WTC11 (cell line): ENCODE measurements around the gene NFATC2.

Experiments
- ATF1 ChIP-seq: sonication (generic); formaldehyde crosslinking; IDR thresholded peaks from 2 replicates; pipeline ENCODE4 v1.8.1; 2023; ENCODE audit warnings: mild to moderate bottlenecking, moderate library complexity, missing genetic modification reagents
- CTCF ChIP-seq: fragments of 200-600 bp; IDR thresholded peaks from 2 replicates; pipeline ENCODE4 v1.8.0; 2022; ENCODE audit warnings: antibody characterized with exemption
- ESRRA ChIP-seq: sonication (generic); formaldehyde crosslinking; IDR thresholded peaks from 2 replicates; pipeline ENCODE4 v1.8.1; 2022; ENCODE audit warnings: mild to moderate bottlenecking, missing genetic modification reagents, borderline replicate concordance
- IRF2 ChIP-seq: sonication (generic); formaldehyde crosslinking; IDR thresholded peaks from 2 replicates; pipeline ENCODE4 v1.8.0; 2022; ENCODE audit warnings: low read depth, missing genetic modification reagents, borderline replicate concordance
- SP1 ChIP-seq: sonication (generic); formaldehyde crosslinking; conservative IDR thresholded peaks from 2 replicates; pipeline ENCODE4 v1.8.1; 2022; ENCODE audit warnings: missing genetic modification reagents
- TF ChIP-seq, protein P1 (sequence below): sonication (generic); formaldehyde crosslinking; IDR thresholded peaks from 2 replicates; pipeline ENCODE4 v1.8.1; 2022; ENCODE audit warnings: mild to moderate bottlenecking, moderate library complexity, missing genetic modification reagents
- TF ChIP-seq, protein P2 (sequence below): sonication (generic); formaldehyde crosslinking; conservative IDR thresholded peaks from 2 replicates; pipeline ENCODE4 v1.8.1; 2023; ENCODE audit warnings: mild to moderate bottlenecking, low read depth, missing genetic modification reagents, moderate library complexity
- TF ChIP-seq, protein P3 (sequence below): fragments of 250-450 bp; sonication (Bioruptor Pico); conservative IDR thresholded peaks from 2 replicates; pipeline ENCODE4 v1.9.0; 2021; ENCODE audit warnings: mild to moderate bottlenecking
- TF ChIP-seq, protein P4 (sequence below): sonication (generic); formaldehyde crosslinking; IDR thresholded peaks from 2 replicates; pipeline ENCODE4 v1.8.1; 2023; ENCODE audit warnings: mild to moderate bottlenecking, missing genetic modification reagents, moderate library complexity
- TF ChIP-seq, protein P5 (sequence below): sonication (generic); formaldehyde crosslinking; IDR thresholded peaks from 2 replicates; pipeline ENCODE4 v1.8.0; 2022; ENCODE audit warnings: mild to moderate bottlenecking, missing genetic modification reagents

GRCh38 chr20:51371720-51372119, 170.8 kb downstream of the NFATC2 start:
- no peak for TF ChIP-seq CTCF
- TF ChIP-seq ATF1 (CRISPR knock-in tag): no peak
- TF ChIP-seq, protein P1, sequence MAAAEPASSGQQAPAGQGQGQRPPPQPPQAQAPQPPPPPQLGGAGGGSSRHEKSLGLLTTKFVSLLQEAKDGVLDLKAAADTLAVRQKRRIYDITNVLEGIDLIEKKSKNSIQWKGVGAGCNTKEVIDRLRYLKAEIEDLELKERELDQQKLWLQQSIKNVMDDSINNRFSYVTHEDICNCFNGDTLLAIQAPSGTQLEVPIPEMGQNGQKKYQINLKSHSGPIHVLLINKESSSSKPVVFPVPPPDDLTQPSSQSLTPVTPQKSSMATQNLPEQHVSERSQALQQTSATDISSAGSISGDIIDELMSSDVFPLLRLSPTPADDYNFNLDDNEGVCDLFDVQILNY (CRISPR knock-in tag): no peak
- TF ChIP-seq IRF2: no peak
- TF ChIP-seq SP1 (CRISPR knock-in tag): no peak
- TF ChIP-seq, protein P2, sequence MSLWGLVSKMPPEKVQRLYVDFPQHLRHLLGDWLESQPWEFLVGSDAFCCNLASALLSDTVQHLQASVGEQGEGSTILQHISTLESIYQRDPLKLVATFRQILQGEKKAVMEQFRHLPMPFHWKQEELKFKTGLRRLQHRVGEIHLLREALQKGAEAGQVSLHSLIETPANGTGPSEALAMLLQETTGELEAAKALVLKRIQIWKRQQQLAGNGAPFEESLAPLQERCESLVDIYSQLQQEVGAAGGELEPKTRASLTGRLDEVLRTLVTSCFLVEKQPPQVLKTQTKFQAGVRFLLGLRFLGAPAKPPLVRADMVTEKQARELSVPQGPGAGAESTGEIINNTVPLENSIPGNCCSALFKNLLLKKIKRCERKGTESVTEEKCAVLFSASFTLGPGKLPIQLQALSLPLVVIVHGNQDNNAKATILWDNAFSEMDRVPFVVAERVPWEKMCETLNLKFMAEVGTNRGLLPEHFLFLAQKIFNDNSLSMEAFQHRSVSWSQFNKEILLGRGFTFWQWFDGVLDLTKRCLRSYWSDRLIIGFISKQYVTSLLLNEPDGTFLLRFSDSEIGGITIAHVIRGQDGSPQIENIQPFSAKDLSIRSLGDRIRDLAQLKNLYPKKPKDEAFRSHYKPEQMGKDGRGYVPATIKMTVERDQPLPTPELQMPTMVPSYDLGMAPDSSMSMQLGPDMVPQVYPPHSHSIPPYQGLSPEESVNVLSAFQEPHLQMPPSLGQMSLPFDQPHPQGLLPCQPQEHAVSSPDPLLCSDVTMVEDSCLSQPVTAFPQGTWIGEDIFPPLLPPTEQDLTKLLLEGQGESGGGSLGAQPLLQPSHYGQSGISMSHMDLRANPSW (CRISPR knock-in tag): no peak
- TF ChIP-seq, protein P3, sequence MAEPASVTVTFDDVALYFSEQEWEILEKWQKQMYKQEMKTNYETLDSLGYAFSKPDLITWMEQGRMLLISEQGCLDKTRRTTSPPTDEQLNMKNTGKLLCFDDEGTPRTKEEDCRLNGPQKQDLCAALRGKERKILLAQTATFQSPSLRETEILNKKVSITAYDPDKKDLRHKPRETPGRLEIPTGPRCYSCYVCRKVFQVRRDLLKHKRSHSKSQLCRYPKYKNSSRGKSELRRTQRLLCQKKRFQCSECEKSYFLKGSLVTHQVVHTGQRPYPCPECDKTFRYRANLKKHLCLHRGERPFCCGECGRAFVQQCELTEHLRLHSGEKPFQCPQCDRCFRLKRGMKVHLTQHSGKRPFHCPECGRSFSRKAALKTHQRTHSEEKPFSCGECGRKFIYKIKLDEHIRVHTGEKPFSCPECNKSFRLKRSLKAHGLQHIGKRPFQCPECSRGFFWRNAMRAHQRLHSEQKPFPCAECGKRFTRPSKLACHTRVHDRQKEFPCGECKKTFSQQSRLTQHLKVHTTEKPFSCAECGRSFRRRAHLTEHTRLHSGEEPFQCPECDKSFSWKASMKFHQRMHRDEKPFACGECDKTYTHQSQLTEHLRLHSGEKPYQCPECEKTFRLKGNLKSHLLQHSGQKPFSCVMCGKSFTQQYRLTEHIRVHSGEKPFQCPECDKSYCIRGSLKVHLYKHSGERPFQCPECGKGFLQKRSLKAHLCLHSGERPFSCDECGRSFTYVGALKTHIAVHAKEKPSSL (CRISPR knock-in tag): no peak
- TF ChIP-seq, protein P4, sequence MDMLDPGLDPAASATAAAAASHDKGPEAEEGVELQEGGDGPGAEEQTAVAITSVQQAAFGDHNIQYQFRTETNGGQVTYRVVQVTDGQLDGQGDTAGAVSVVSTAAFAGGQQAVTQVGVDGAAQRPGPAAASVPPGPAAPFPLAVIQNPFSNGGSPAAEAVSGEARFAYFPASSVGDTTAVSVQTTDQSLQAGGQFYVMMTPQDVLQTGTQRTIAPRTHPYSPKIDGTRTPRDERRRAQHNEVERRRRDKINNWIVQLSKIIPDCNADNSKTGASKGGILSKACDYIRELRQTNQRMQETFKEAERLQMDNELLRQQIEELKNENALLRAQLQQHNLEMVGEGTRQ (CRISPR knock-in tag): no peak
- TF ChIP-seq, protein P5, sequence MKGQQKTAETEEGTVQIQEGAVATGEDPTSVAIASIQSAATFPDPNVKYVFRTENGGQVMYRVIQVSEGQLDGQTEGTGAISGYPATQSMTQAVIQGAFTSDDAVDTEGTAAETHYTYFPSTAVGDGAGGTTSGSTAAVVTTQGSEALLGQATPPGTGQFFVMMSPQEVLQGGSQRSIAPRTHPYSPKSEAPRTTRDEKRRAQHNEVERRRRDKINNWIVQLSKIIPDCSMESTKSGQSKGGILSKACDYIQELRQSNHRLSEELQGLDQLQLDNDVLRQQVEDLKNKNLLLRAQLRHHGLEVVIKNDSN: no peak
- TF ChIP-seq ESRRA (CRISPR knock-in tag): no peak
